SK-N-SH (cell line): ENCODE results near the gene PPL. TPM values are rescaled to one million over a fixed set of nuclear protein-coding genes. Genes with fewer than 3 reads are reported as not detected.

Source experiments
- CTCF ChIA-PET: fragments of 300-600, 350-600 bp; formaldehyde crosslinking; extraction: SDS; loops from one replicate; lab custom pipeline; 2021; lab: Yijun Ruan, JAX
- POLR2A ChIA-PET: fragments of 350-600 bp; sonication (Branson Sonifier 250); formaldehyde crosslinking; extraction: SDS; loops from one replicate; lab custom pipeline; 2020; ENCODE audit warnings: antibody characterized with exemption, inconsistent platforms; lab: Yijun Ruan, JAX
- DNase-seq: peaks from one replicate; pipeline ENCODE4 v3.0.0; 2012
- H2AFZ ChIP-seq: fragments of 200-600 bp; sonication (generic); 2 replicates; pipeline ENCODE4 v1.8.1; 2016; ENCODE audit warnings: antibody characterized with exemption, mild to moderate bottlenecking, low read depth
- H3F3A ChIP-seq: fragments of 200-600 bp; sonication (generic); replicated peaks from 2 replicates; pipeline ENCODE3; 2016; ENCODE audit warnings: antibody characterized with exemption, mild to moderate bottlenecking; ENCODE audit not compliant: insufficient read depth
- H3K27ac ChIP-seq, 2 experiments: fragments of 200-500 bp in 1 of 2; fragments of 200-600 bp in 1 of 2; sonication (Bioruptor generic) in 1 of 2; sonication (generic), shearing (Covaris generic) in 1 of 2; 2 replicates each; pipeline versions ENCODE4 v1.5.1 to v1.6.1; 2014 to 2016; ENCODE audit warnings: low read depth in 2 of 2, inconsistent platforms in 1 of 2, low read length in 1 of 2, mild to moderate bottlenecking in 1 of 2, mixed read lengths in 1 of 2
- H3K27me3 ChIP-seq: fragments of 200-600 bp; sonication (generic), shearing (Covaris generic); 2 replicates; pipeline ENCODE4 v1.6.1; 2016; ENCODE audit warnings: mixed run types; ENCODE audit not compliant: insufficient read depth
- H3K36me3 ChIP-seq, 2 experiments: fragments of 200-500 bp in 1 of 2; fragments of 200-600 bp in 1 of 2; sonication (Bioruptor generic) in 1 of 2; sonication (generic) in 1 of 2; replicated peaks in 1 of 2; 2 replicates each; pipeline versions ENCODE3 to v1.5.1; 2014 to 2016; ENCODE audit warnings: low read length in 1 of 2, mild to moderate bottlenecking in 1 of 2; ENCODE audit not compliant: insufficient read depth in 2 of 2, control insufficient read depth in 1 of 2
- H3K4me1 ChIP-seq, 2 experiments: fragments of 200-500 bp in 1 of 2; fragments of 200-600 bp in 1 of 2; sonication (Bioruptor generic) in 1 of 2; sonication (generic), shearing (Covaris generic) in 1 of 2; 2 replicates each; pipeline versions ENCODE4 v1.5.1 to v1.6.1; 2014 to 2016; ENCODE audit warnings: low read depth in 1 of 2, low read length in 1 of 2, mixed run types in 1 of 2; ENCODE audit not compliant: insufficient read depth in 2 of 2, control insufficient read depth in 1 of 2
- H3K4me2 ChIP-seq: fragments of 200-600 bp; sonication (generic), shearing (Covaris generic); 2 replicates; pipeline ENCODE4 v1.6.1; 2017; ENCODE audit warnings: mixed run types
- H3K4me3 ChIP-seq, 2 experiments: fragments of 200-500 bp in 1 of 2; fragments of 200-600 bp in 1 of 2; sonication (Bioruptor generic) in 1 of 2; sonication (generic), shearing (Covaris generic) in 1 of 2; 2 replicates each; pipeline versions ENCODE4 v1.5.1 to v1.8.1; 2014 to 2016; ENCODE audit warnings: low read depth in 2 of 2, inconsistent platforms in 1 of 2, low read length in 1 of 2, mild to moderate bottlenecking in 1 of 2, mixed read lengths in 1 of 2, moderate library complexity in 1 of 2
- H3K79me2 ChIP-seq: fragments of 200-600 bp; sonication (generic); 2 replicates; pipeline ENCODE4 v1.8.1; 2017; ENCODE audit warnings: mild to moderate bottlenecking; ENCODE audit not compliant: insufficient read depth
- H3K9ac ChIP-seq: fragments of 200-600 bp; sonication (generic); 2 replicates; pipeline ENCODE4 v1.6.1; 2017; ENCODE audit warnings: mixed run types
- H3K9me2 ChIP-seq: fragments of 200-600 bp; sonication (generic); 2 replicates; pipeline ENCODE4 v1.6.1; 2017; ENCODE audit warnings: mixed run types
- H3K9me3 ChIP-seq: fragments of 200-600 bp; sonication (generic); 2 replicates; pipeline ENCODE4 v1.6.1; 2017; ENCODE audit warnings: mixed run types, mild to moderate bottlenecking, moderate library complexity
- H4K20me1 ChIP-seq: fragments of 200-600 bp; sonication (generic); 2 replicates; pipeline ENCODE4 v1.6.1; 2017; ENCODE audit warnings: mild to moderate bottlenecking, mixed run types; ENCODE audit not compliant: insufficient read depth
- CHD2 ChIP-seq: fragments of 150-350 bp; IDR thresholded peaks from 2 replicates; pipeline ENCODE4 v1.6.1; 2018; ENCODE audit warnings: low read length; ENCODE audit not compliant: partially characterized antibody
- EP300 ChIP-seq, 2 experiments: IDR thresholded peaks; 2 replicates each; pipeline versions ENCODE4 v1.4.0 to v1.6.1; 2012; ENCODE audit warnings: borderline replicate concordance in 1 of 2, low read depth in 1 of 2, low read length in 1 of 2
- FOSL2 ChIP-seq: IDR thresholded peaks from 2 replicates; pipeline ENCODE4 v1.4.0; 2012; ENCODE audit warnings: low read depth, mild to moderate bottlenecking, moderate library complexity, borderline replicate concordance
- FOXJ3 ChIP-seq: sonication (generic); formaldehyde crosslinking; IDR thresholded peaks from 2 replicates; pipeline ENCODE4 v1.5.1; 2020; ENCODE audit warnings: mild to moderate bottlenecking, missing genetic modification reagents
- GATA2 ChIP-seq: sonication (generic); formaldehyde crosslinking; IDR thresholded peaks from 2 replicates; pipeline ENCODE4 v1.5.0; 2020; ENCODE audit warnings: mild to moderate bottlenecking, missing genetic modification reagents
- MAX ChIP-seq: IDR thresholded peaks from 2 replicates; pipeline ENCODE4 v1.4.0; 2012; ENCODE audit warnings: low read depth
- MEF2A ChIP-seq: IDR thresholded peaks from 2 replicates; pipeline ENCODE4 v1.4.0; 2012; ENCODE audit warnings: low read depth, borderline replicate concordance
- YY1 ChIP-seq: IDR thresholded peaks from 2 replicates; pipeline ENCODE4 v1.4.0; 2012; ENCODE audit warnings: low read depth, mild to moderate bottlenecking
- WGBS: methylation state at CpG from one replicate; pipeline ENCODE4 v1.1.6; 2017; ENCODE audit warnings: low lambda C conversion rate; 5-methylcytosine and 5-hydroxymethylcytosine counted together
- polyA plus RNA-seq, 3 experiments: library from polyadenylated mRNA; depleted of rRNA; stranded (reverse); fragments of >200 nt; gene quantifications; 2 replicates each; pipeline ENCODE4 v1.2.3, GENCODE V29; 2012

Gene PPL
- polyA plus RNA-seq, 1 of the 3 experiments (the other 2 are of a cell fraction), result 24.6 TPM

GRCh38 chr16:4852221-4852872 lies 84.6 kb downstream of the PPL start:
- WGBS, result 88% methylated on average over 1 of the region's 1 CpG
- Histone ChIP-seq H3K4me2 (peak overlapping the region; percentile 11; the same call in 1 of the 2 replicates), H2AFZ (0 out of 2 replicates have a peak overlapping the region, but pooled peaks have one; percentile 19), H3K36me3 (peaks cover 19 to 32% of the 10 kb centered on the region in 2 experiments), H4K20me1 (peaks cover 43% of the 10 kb centered on the region), H3K4me3 (no peak overlapping the region), H3K9ac (no peak overlapping the region), H3F3A (peaks cover 5% of the 10 kb centered on the region), H3K27me3 (no peaks in the 10 kb centered on the region)
- CTCF ChIA-PET, result no interaction called here
- DNase-seq, result no peak
- POLR2A ChIA-PET, result no interaction called here
- no peak for TF ChIP-seq MEF2A
- TF ChIP-seq, all 33 proteins: peak for 0
- Histone ChIP-seq H3K27ac (peak overlapping the region in 1 of 2 experiments; percentile 28; a peak in 1 of 4 replicates), H3K9me3 (no peaks in the 10 kb centered on the region), H3K4me1 (peaks cover 0 to 20% of the 10 kb centered on the region in 2 experiments; a peak in 3 of 4 replicates), H3K9me2 (no peaks in the 10 kb centered on the region), H3K79me2 (peaks cover 95% of the 10 kb centered on the region)

- POLR2A ChIA-PET, result no interaction called here
- Histone ChIP-seq H3K9me2 (no peaks in the 10 kb centered on the region), H3K79me2 (peaks cover 95% of the 10 kb centered on the region)
- 58% methylated on average over 3 of the region's 3 CpGs for WGBS
- peak; percentile 19; the same call in 1 of the 2 replicates for TF ChIP-seq GATA2 (CRISPR knock-in tag)
- TF ChIP-seq YY1, result no peak
- peak; percentile 23 for TF ChIP-seq CHD2
- TF ChIP-seq, all 33 proteins: peak for 2
- peaks cover 10 to 17% of the 10 kb centered on the region in 2 experiments for H3K36me3 ChIP-seq
- DNase-seq, result peak; percentile 58
- peak overlapping the region; percentile 82 for H3K4me2 ChIP-seq
- peaks cover 11 to 26% of the 10 kb centered on the region in 2 experiments; a peak in 3 of 4 replicates for H3K4me1 ChIP-seq
- no peak overlapping the region for H2AFZ ChIP-seq
- peak overlapping the region; percentile 3 to 29; a peak in 2 of 4 replicates for H3K4me3 ChIP-seq
- no peaks in the 10 kb centered on the region for H3K9me3 ChIP-seq
- CTCF ChIA-PET, result interaction anchor here (1.8 kb wide), 1 partner anchor 10 kb away, joined by 6 read pairs; no protein-coding TSS in a partner anchor
- peaks cover 5% of the 10 kb centered on the region for H3F3A ChIP-seq
- H3K27me3 ChIP-seq, result no peaks in the 10 kb centered on the region
- H3K27ac ChIP-seq, result no peak overlapping the region
- peaks cover 58% of the 10 kb centered on the region for H4K20me1 ChIP-seq
- 0 out of 2 replicates have a peak overlapping the region, but pooled peaks have one; percentile 12 for H3K9ac ChIP-seq
Observed at GRCh38 chr16:4850211-4850610, 86.7 kb downstream of the PPL start.

- ChIA-PET CTCF (interaction anchor here (0.7 to 1.4 kb wide), 3 partner anchors 13 to 108 kb away, joined by 3 to 6 read pairs (median 3); no protein-coding TSS in a partner anchor), POLR2A (no interaction called here)
Observed at GRCh38 chr16:4847774-4848587, 89.0 kb downstream of the PPL start.

More at GRCh38 chr16:4847774-4848587, 89.0 kb downstream of the PPL start:
- H3K4me3 ChIP-seq, result peak overlapping the region; percentile 81 to 89
- H3K36me3 ChIP-seq, result peaks cover 23 to 26% of the 10 kb centered on the region in 2 experiments
- peaks cover 5% of the 10 kb centered on the region for H3F3A ChIP-seq
- H3K27ac ChIP-seq, result peak overlapping the region; percentile 77 to 84
- peak overlapping the region; percentile 93 for H3K9ac ChIP-seq
- peaks cover 70% of the 10 kb centered on the region for H4K20me1 ChIP-seq
- WGBS, result 2% methylated on average over 19 of the region's 83 CpGs
- H3K4me1 ChIP-seq, result peaks cover 12 to 26% of the 10 kb centered on the region in 2 experiments; a peak in 3 of 4 replicates
- no peaks in the 10 kb centered on the region for H3K9me2 ChIP-seq
- peaks cover 93% of the 10 kb centered on the region for H3K79me2 ChIP-seq
- H3K9me3 ChIP-seq, result no peaks in the 10 kb centered on the region
- H3K27me3 ChIP-seq, result no peaks in the 10 kb centered on the region
- TF ChIP-seq FOXJ3 (no peak), FOSL2 (no peak), EP300 (IDR thresholded peaks at IDR 0.05; ENCODE audit: borderline replicate concordance in 1 of 2, low read depth in 1 of 2, low read length in 1 of 2) (no peak), MEF2A (no peak), MAX (peak; percentile 36; the same call in 1 of the 2 replicates)
- H3K4me2 ChIP-seq, result peak overlapping the region; percentile 82
- H2AFZ ChIP-seq, result peak overlapping the region; percentile 58
- peak; percentile 71 for DNase-seq
